ENCODE results near the gene PCBP2. TPM values are rescaled to one million over a fixed set of nuclear protein-coding genes. Genes with fewer than 3 reads are reported as not detected.
"Not testable (repeated sequence)": the region's sequence is repeated elsewhere in the genome, so short reads cannot be mapped to it uniquely, and the experiment has no call there.

Gene PCBP2
- polyA plus RNA-seq, 2 donors: 330 to 344 TPM

- Histone ChIP-seq H3K27ac (ENCODE audit: low read depth in 2 of 2, low read length in 1 of 2) (peak overlapping the region; percentile 26 to 43), H3K4me1 (ENCODE audit: control insufficient read depth in 2 of 2, insufficient read depth in 2 of 2, low read length in 1 of 2) (peaks cover 7 to 13% of the 10 kb centered on the region in 2 donors)
- 65 to 72% methylated on average over 12 of the region's 12 CpGs for WGBS, 2 donors
Measured at GRCh38 chr12:53480491-53481442, 28.9 kb downstream of the PCBP2 start.

GRCh38 chr12:53481458-53481857, 29.6 kb downstream of the PCBP2 start:
- Histone ChIP-seq H3K36me3 (ENCODE audit: control insufficient read depth in 2 of 2, insufficient read depth in 2 of 2, low read length in 1 of 2) (peaks cover 8 to 23% of the 10 kb centered on the region in 2 donors), H3K4me1 (ENCODE audit: control insufficient read depth in 2 of 2, insufficient read depth in 2 of 2, low read length in 1 of 2) (peaks cover 7 to 14% of the 10 kb centered on the region in 2 donors)
- WGBS, 2 donors: 49 to 61% methylated on average over 6 of the region's 6 CpGs
- not testable (repeated sequence) for H3K9me3 ChIP-seq (ENCODE audit: control insufficient read depth in 2 of 2, insufficient read depth in 1 of 2, low read depth in 1 of 2, low read length in 1 of 2); H3K27ac ChIP-seq (ENCODE audit: low read depth in 2 of 2, low read length in 1 of 2); H3K27me3 ChIP-seq (ENCODE audit: control insufficient read depth in 1 of 2, insufficient read depth in 2 of 2, low read length in 2 of 2); H3K4me3 ChIP-seq (ENCODE audit: low read depth in 1 of 2, low read length in 2 of 2)

More at GRCh38 chr12:53480491-53481442, 28.9 kb downstream of the PCBP2 start:
- Histone ChIP-seq H3K27me3 (ENCODE audit: control insufficient read depth in 1 of 2, insufficient read depth in 2 of 2, low read length in 2 of 2) (no peaks in the 10 kb centered on the region), H3K9me3 (ENCODE audit: control insufficient read depth in 2 of 2, insufficient read depth in 1 of 2, low read depth in 1 of 2, low read length in 1 of 2) (no peaks in the 10 kb centered on the region), H3K36me3 (ENCODE audit: control insufficient read depth in 2 of 2, insufficient read depth in 2 of 2, low read length in 1 of 2) (peaks cover 5 to 19% of the 10 kb centered on the region in 2 donors), H3K4me3 (ENCODE audit: low read depth in 1 of 2, low read length in 2 of 2) (no peak overlapping the region)

- Histone ChIP-seq H3K4me3 (ENCODE audit: low read depth in 1 of 2, low read length in 2 of 2) (no peak overlapping the region), H3K27ac (ENCODE audit: low read depth in 2 of 2, low read length in 1 of 2) (peak overlapping the region in 1 of 2 donors; percentile 73), H3K4me1 (ENCODE audit: control insufficient read depth in 2 of 2, insufficient read depth in 2 of 2, low read length in 1 of 2) (peaks cover 7 to 14% of the 10 kb centered on the region in 2 donors), H3K9me3 (ENCODE audit: control insufficient read depth in 2 of 2, insufficient read depth in 1 of 2, low read depth in 1 of 2, low read length in 1 of 2) (no peaks in the 10 kb centered on the region), H3K27me3 (ENCODE audit: control insufficient read depth in 1 of 2, insufficient read depth in 2 of 2, low read length in 2 of 2) (no peaks in the 10 kb centered on the region), H3K36me3 (ENCODE audit: control insufficient read depth in 2 of 2, insufficient read depth in 2 of 2, low read length in 1 of 2) (peaks cover 8 to 23% of the 10 kb centered on the region in 2 donors)
- 68 to 77% methylated on average over 9 of the region's 9 CpGs for WGBS, 2 donors
Measured at GRCh38 chr12:53481939-53482586, 30.2 kb downstream of the PCBP2 start.

GRCh38 chr12:53482626-53483168, 30.8 kb downstream of the PCBP2 start:
- peak overlapping the region; percentile 54 to 73 for H3K27ac ChIP-seq (ENCODE audit: low read depth in 2 of 2, low read length in 1 of 2)
- H3K9me3 ChIP-seq (ENCODE audit: control insufficient read depth in 2 of 2, insufficient read depth in 1 of 2, low read depth in 1 of 2, low read length in 1 of 2): no peaks in the 10 kb centered on the region
- WGBS, 2 donors: 59 to 75% methylated on average over 18 of the region's 18 CpGs
- H3K4me3 ChIP-seq (ENCODE audit: low read depth in 1 of 2, low read length in 2 of 2): no peak overlapping the region
- peaks cover 8 to 23% of the 10 kb centered on the region in 2 donors for H3K36me3 ChIP-seq (ENCODE audit: control insufficient read depth in 2 of 2, insufficient read depth in 2 of 2, low read length in 1 of 2)
- no peaks in the 10 kb centered on the region for H3K27me3 ChIP-seq (ENCODE audit: control insufficient read depth in 1 of 2, insufficient read depth in 2 of 2, low read length in 2 of 2)
- peaks cover 7 to 14% of the 10 kb centered on the region in 2 donors for H3K4me1 ChIP-seq (ENCODE audit: control insufficient read depth in 2 of 2, insufficient read depth in 2 of 2, low read length in 1 of 2)

- Histone ChIP-seq H3K36me3 (ENCODE audit: control insufficient read depth in 2 of 2, insufficient read depth in 2 of 2, low read length in 1 of 2) (peaks cover 8 to 23% of the 10 kb centered on the region in 2 donors), H3K9me3 (ENCODE audit: control insufficient read depth in 2 of 2, insufficient read depth in 1 of 2, low read depth in 1 of 2, low read length in 1 of 2) (no peaks in the 10 kb centered on the region), H3K27me3 (ENCODE audit: control insufficient read depth in 1 of 2, insufficient read depth in 2 of 2, low read length in 2 of 2) (no peaks in the 10 kb centered on the region), H3K4me1 (ENCODE audit: control insufficient read depth in 2 of 2, insufficient read depth in 2 of 2, low read length in 1 of 2) (peaks cover 7 to 14% of the 10 kb centered on the region in 2 donors), H3K4me3 (ENCODE audit: low read depth in 1 of 2, low read length in 2 of 2) (no peak overlapping the region), H3K27ac (ENCODE audit: low read depth in 2 of 2, low read length in 1 of 2) (peak overlapping the region; percentile 27 to 54)
- WGBS, 2 donors: 54 to 58% methylated on average over 9 of the region's 9 CpGs
Measured at GRCh38 chr12:53483225-53483978, 31.5 kb downstream of the PCBP2 start.

- H3K27ac ChIP-seq (ENCODE audit: low read depth in 2 of 2, low read length in 1 of 2): no peak overlapping the region
- no peak overlapping the region for H3K4me3 ChIP-seq (ENCODE audit: low read depth in 1 of 2, low read length in 2 of 2)
- peaks cover 7 to 14% of the 10 kb centered on the region in 2 donors for H3K4me1 ChIP-seq (ENCODE audit: control insufficient read depth in 2 of 2, insufficient read depth in 2 of 2, low read length in 1 of 2)
- H3K36me3 ChIP-seq (ENCODE audit: control insufficient read depth in 2 of 2, insufficient read depth in 2 of 2, low read length in 1 of 2): peaks cover 8 to 21% of the 10 kb centered on the region in 2 donors
- H3K27me3 ChIP-seq (ENCODE audit: control insufficient read depth in 1 of 2, insufficient read depth in 2 of 2, low read length in 2 of 2): no peaks in the 10 kb centered on the region
- WGBS, 2 donors: 84 to 92% methylated on average over 4 of the region's 4 CpGs
- H3K9me3 ChIP-seq (ENCODE audit: control insufficient read depth in 2 of 2, insufficient read depth in 1 of 2, low read depth in 1 of 2, low read length in 1 of 2): no peaks in the 10 kb centered on the region
Measured at GRCh38 chr12:53483979-53484377, 32.1 kb downstream of the PCBP2 start.

- WGBS, 2 donors: 85 to 89% methylated on average over 10 of the region's 10 CpGs
- peaks cover 6 to 17% of the 10 kb centered on the region in 2 donors for H3K36me3 ChIP-seq (ENCODE audit: control insufficient read depth in 2 of 2, insufficient read depth in 2 of 2, low read length in 1 of 2)
- no peak overlapping the region for H3K4me3 ChIP-seq (ENCODE audit: low read depth in 1 of 2, low read length in 2 of 2)
- peaks cover 7 to 14% of the 10 kb centered on the region in 2 donors for H3K4me1 ChIP-seq (ENCODE audit: control insufficient read depth in 2 of 2, insufficient read depth in 2 of 2, low read length in 1 of 2)
- H3K9me3 ChIP-seq (ENCODE audit: control insufficient read depth in 2 of 2, insufficient read depth in 1 of 2, low read depth in 1 of 2, low read length in 1 of 2): no peaks in the 10 kb centered on the region
- no peaks in the 10 kb centered on the region for H3K27me3 ChIP-seq (ENCODE audit: control insufficient read depth in 1 of 2, insufficient read depth in 2 of 2, low read length in 2 of 2)
- no peak overlapping the region for H3K27ac ChIP-seq (ENCODE audit: low read depth in 2 of 2, low read length in 1 of 2)
Measured at GRCh38 chr12:53484686-53485575, 33.0 kb downstream of the PCBP2 start.

- H3K36me3 ChIP-seq (ENCODE audit: control insufficient read depth in 2 of 2, insufficient read depth in 2 of 2, low read length in 1 of 2): peaks cover 6 to 16% of the 10 kb centered on the region in 2 donors
- peaks cover 5 to 14% of the 10 kb centered on the region in 2 donors for H3K4me1 ChIP-seq (ENCODE audit: control insufficient read depth in 2 of 2, insufficient read depth in 2 of 2, low read length in 1 of 2)
Measured at GRCh38 chr12:53485955-53486735, 34.2 kb downstream of the PCBP2 start.

More at GRCh38 chr12:53485955-53486735, 34.2 kb downstream of the PCBP2 start:
- Histone ChIP-seq H3K27me3 (ENCODE audit: control insufficient read depth in 1 of 2, insufficient read depth in 2 of 2, low read length in 2 of 2) (no peaks in the 10 kb centered on the region), H3K4me3 (ENCODE audit: low read depth in 1 of 2, low read length in 2 of 2) (no peak overlapping the region), H3K9me3 (ENCODE audit: control insufficient read depth in 2 of 2, insufficient read depth in 1 of 2, low read depth in 1 of 2, low read length in 1 of 2) (no peaks in the 10 kb centered on the region), H3K27ac (ENCODE audit: low read depth in 2 of 2, low read length in 1 of 2) (no peak overlapping the region)
- 94 to 95% methylated on average over 10 of the region's 10 CpGs for WGBS, 2 donors
